Adrenal gland (tissue), 12 donors: Measurements from ENCODE around the gene C1QTNF8. TPM values are rescaled to one million over a fixed set of nuclear protein-coding genes. Genes with fewer than 3 reads are reported as not detected.

ENCODE experiments used
- DNase-seq, 7 donors: peaks; one replicate each; pipeline ENCODE4 v3.0.0-alpha.2; 2019 to 2020
- H3K27ac ChIP-seq, 5 donors: fragments of 200-600 bp; sonication (generic) in 4 of 5; 1 replicate in 3 of 5; 2 replicates in 2 of 5; pipeline versions ENCODE4 v1.5.1 to v1.8.0; 2016 to 2020; ENCODE audit warnings: mild to moderate bottlenecking in 1 of 5
- H3K27me3 ChIP-seq: fragments of 200-600 bp; 2 replicates; pipeline ENCODE4 v1.8.0; 2021
- H3K36me3 ChIP-seq, 2 donors: fragments of 200-600 bp; replicated peaks in 1 of 2; 1 replicate in 1 of 2; 2 replicates in 1 of 2; pipeline versions ENCODE4 v1.5.1 to v1.8.0; 2018 to 2022
- H3K4me1 ChIP-seq, 2 donors: fragments of 200-600 bp; replicated peaks in 1 of 2; 1 replicate in 1 of 2; 2 replicates in 1 of 2; pipeline versions ENCODE4 v1.5.1 to v1.8.0; 2018 to 2021
- H3K4me3 ChIP-seq, 4 donors: fragments of 200-600 bp; sonication (generic) in 3 of 4; one replicate each; pipeline ENCODE4 v1.5.1; 2016 to 2018
- H3K9me3 ChIP-seq, 3 donors: fragments of 200-600 bp; sonication (generic) in 1 of 3; replicated peaks in 1 of 3; 1 replicate in 2 of 3; 2 replicates in 1 of 3; pipeline versions ENCODE4 v1.5.1 to v1.8.0; 2016 to 2021
- CTCF ChIP-seq, 6 experiments: fragments of 450-650 bp in 4 of 6; fragments of 200-600 bp in 2 of 6; sonication (generic) in 1 of 6; IDR thresholded peaks; 1 replicate in 5 of 6; 2 replicates in 1 of 6; pipeline versions ENCODE4 v1.5.1 to v1.8.0; 2016 to 2021; ENCODE audit warnings: antibody characterized with exemption in 6 of 6, mild to moderate bottlenecking in 2 of 6, moderate library complexity in 1 of 6
- POLR2A ChIP-seq, 2 donors: fragments of 450-650 bp; IDR thresholded peaks; one replicate each; pipeline ENCODE4 v1.6.1; 2017; ENCODE audit warnings: antibody characterized with exemption in 2 of 2, mild to moderate bottlenecking in 2 of 2, moderate library complexity in 1 of 2
- WGBS, 4 donors: extraction: QIAGEN DNeasy Blood & Tissue Kit in 2 of 4; methylation state at CpG; one replicate each; pipeline versions ENCODE4 v1.1.5 to v1.1.7; 2013 to 2017; 5-methylcytosine and 5-hydroxymethylcytosine counted together
- intact Hi-C, 2 donors: fragments of 100-400 bp; cut with DNase I; formaldehyde crosslinking; loops; one replicate each; pipeline versions ENCODE4 v1.14.1 to v1.15.0; 2022 to 2023
- polyA plus RNA-seq, 3 donors: library from polyadenylated mRNA; stranded (reverse); fragments of 200-250 nt in 2 of 3; fragments of 350-450 nt in 1 of 3; fragmentation: Illumina TruSeq in 1 of 3; extraction: RNeasy Lipid Tissue Mini Kit (QIAGEN cat#74804) in 1 of 3; gene quantifications; one replicate each; pipeline ENCODE4 v1.2.3, GENCODE V29; 2013 to 2014
- total RNA-seq, 9 donors: library from RNA; depleted of rRNA in 4 of 9; stranded (reverse); fragments of >200 nt in 4 of 9; fragments of 120-200 nt in 1 of 9; fragmentation: NEBNext Ultra II Directional in 1 of 9; extraction: Animal tissue kit (Norgen Biotek cat#: 25700) in 1 of 9; gene quantifications; one replicate each; pipeline versions ENCODE4 v1.1.0 to v1.2.4, GENCODE V29; 2013 to 2023
- donor health status: healthy with polysubstance abuse.
- donor health status: Bipolar disorder and iron deficiency.
- donor health status: DM: yes; HTN: yes; CAD: no.
- donor health status: DM: no; HTN: no; CAD: no.
- donor health status: DM: no; HTN: no; CAD: no.
- donor health status: DM: yes; HTN: yes; CAD: no.

C1QTNF8 gene
- total and polyA plus RNA-seq, 12 donors = 0.14 to 0.64 (median 0.25) TPM; not detected in 8

GRCh38 chr16:1070864-1071408 is 25.1 kb downstream of the C1QTNF8 start:
- H3K36me3 ChIP-seq = no peaks in the 10 kb centered on the region
- 23 to 35% (median 32%) methylated on average over 5 to 16 of the region's 16 CpGs for WGBS, 4 donors
- TF ChIP-seq CTCF (IDR thresholded peaks at IDR 0.05) (no peak), POLR2A (IDR thresholded peaks at IDR 0.05) (no peak)
- intact Hi-C loops = no loop called here
- peaks cover 26% of the 10 kb centered on the region for H3K27me3 ChIP-seq
- no peaks in the 10 kb centered on the region for H3K4me1 ChIP-seq
- H3K9me3 ChIP-seq = no peaks in the 10 kb centered on the region
- DNase-seq = no peak
- no peak overlapping the region for H3K27ac ChIP-seq
- no peak overlapping the region for H3K4me3 ChIP-seq

- H3K4me1 ChIP-seq = no peaks in the 10 kb centered on the region
- no peak overlapping the region for H3K27ac ChIP-seq
- no peaks in the 10 kb centered on the region for H3K9me3 ChIP-seq
- no peak for DNase-seq
- no peak overlapping the region for H3K4me3 ChIP-seq
- H3K36me3 ChIP-seq = no peaks in the 10 kb centered on the region
- intact Hi-C loops = no loop called here
- WGBS, 4 donors = 29 to 46% (median 35%) methylated on average over 7 to 32 of the region's 32 CpGs
- TF ChIP-seq POLR2A (IDR thresholded peaks at IDR 0.05) = no peak
- H3K27me3 ChIP-seq = peaks cover 26% of the 10 kb centered on the region
Observed at GRCh38 chr16:1070084-1070863, 25.8 kb downstream of the C1QTNF8 start.

GRCh38 chr16:1069154-1069553 is 26.9 kb downstream of the C1QTNF8 start:
- no peak overlapping the region for H3K4me3 ChIP-seq
- no peak for TF ChIP-seq CTCF (IDR thresholded peaks at IDR 0.05)
- no peak for TF ChIP-seq POLR2A (IDR thresholded peaks at IDR 0.05)
- WGBS, 4 donors = 86 to 95% (median 93%) methylated on average over 1 to 7 of the region's 7 CpGs
- H3K36me3 ChIP-seq = no peaks in the 10 kb centered on the region
- no peaks in the 10 kb centered on the region for H3K9me3 ChIP-seq
- H3K27ac ChIP-seq = no peak overlapping the region
- H3K4me1 ChIP-seq = no peaks in the 10 kb centered on the region
- intact Hi-C loops = no loop called here
- H3K27me3 ChIP-seq = peaks cover 24% of the 10 kb centered on the region
- no peak for DNase-seq

GRCh38 chr16:1068451-1068850 is 27.6 kb downstream of the C1QTNF8 start:
- H3K9me3 ChIP-seq = no peaks in the 10 kb centered on the region
- no peaks in the 10 kb centered on the region for H3K4me1 ChIP-seq
- TF ChIP-seq POLR2A (IDR thresholded peaks at IDR 0.05) = no peak
- no peak for TF ChIP-seq CTCF (IDR thresholded peaks at IDR 0.05)
- 70 to 78% (median 73%) methylated on average over 11 to 18 of the region's 18 CpGs for WGBS, 4 donors
- intact Hi-C loops = no loop called here
- DNase-seq = no peak
- H3K4me3 ChIP-seq = no peak overlapping the region
- H3K27me3 ChIP-seq = peaks cover 17% of the 10 kb centered on the region
- no peak overlapping the region for H3K27ac ChIP-seq
- H3K36me3 ChIP-seq = no peaks in the 10 kb centered on the region
